ENCODE measurements around the gene MYO7B. TPM values are rescaled to one million over a fixed set of nuclear protein-coding genes. Genes with fewer than 3 reads are reported as not detected.

The MYO7B gene
- total RNA-seq, 2 donors from 2014 or later: 0.52 to 0.67 TPM

GRCh38 chr2:127564429-127565260 is 29.2 kb downstream of the MYO7B start:
- Histone ChIP-seq H3K4me3 (no peak overlapping the region), H3K27me3 (no peaks in the 10 kb centered on the region), H3K9me3 (no peaks in the 10 kb centered on the region), H3K27ac (no peak overlapping the region), H3K36me3 (no peaks in the 10 kb centered on the region), H3K4me1 (peaks cover 0 to 11% of the 10 kb centered on the region in 2 donors)
- no peak for TF ChIP-seq CTCF (IDR thresholded peaks at IDR 0.05)
- DNase-seq (ENCODE audit: low spot score): peak; percentile 55

DNA sequence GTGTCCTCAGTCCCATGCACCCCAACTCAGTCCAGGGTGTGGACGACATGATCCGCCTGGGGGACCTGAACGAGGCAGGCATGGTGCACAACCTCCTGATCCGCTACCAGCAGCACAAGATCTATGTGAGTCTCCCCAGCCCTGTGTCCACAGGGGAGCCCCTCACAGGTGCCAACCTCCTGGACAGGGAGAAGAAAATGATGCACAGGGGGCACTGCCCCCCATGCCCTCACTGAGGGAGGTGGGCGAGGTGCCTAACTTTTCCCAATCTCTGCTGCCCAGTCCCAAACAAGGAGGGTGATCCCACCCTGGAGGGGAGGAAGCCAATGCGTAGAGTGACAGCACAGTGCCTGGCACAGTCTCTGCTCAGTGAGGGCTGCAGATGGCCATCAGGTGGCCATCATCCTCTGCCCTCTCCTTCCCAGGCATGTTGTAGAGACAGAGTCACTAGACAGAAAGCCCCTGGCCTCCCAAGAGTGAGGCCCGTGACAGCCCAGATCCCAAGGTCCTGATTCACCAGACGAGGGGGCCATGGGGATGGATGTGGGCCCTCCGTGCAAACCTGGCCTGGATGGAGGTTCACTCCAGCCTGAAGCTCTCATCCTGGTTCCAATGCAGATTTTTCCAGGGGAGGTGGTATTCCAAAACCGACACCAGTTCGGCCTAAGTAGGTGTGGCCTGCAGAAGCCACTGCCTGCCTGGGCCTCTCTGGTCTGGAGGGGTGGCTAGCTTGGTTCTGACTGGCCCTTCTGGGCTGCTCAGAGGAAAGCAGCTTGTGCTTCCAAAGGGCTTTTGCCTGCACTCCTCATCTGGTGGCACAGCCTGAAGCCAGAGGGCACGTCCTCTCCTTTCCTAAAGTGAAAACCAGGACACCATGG is 30.0 kb downstream of the MYO7B start:
- no peak overlapping the region for H3K4me3 ChIP-seq
- DNase-seq (ENCODE audit: low spot score): peak; percentile 32
- no peaks in the 10 kb centered on the region for H3K9me3 ChIP-seq
- no peaks in the 10 kb centered on the region for H3K36me3 ChIP-seq
- no peak for TF ChIP-seq CTCF (IDR thresholded peaks at IDR 0.05)
- H3K27ac ChIP-seq: no peak overlapping the region
- H3K4me1 ChIP-seq: peaks cover 0 to 20% of the 10 kb centered on the region in 2 donors
- no peaks in the 10 kb centered on the region for H3K27me3 ChIP-seq

- H3K27ac ChIP-seq: no peak overlapping the region
- TF ChIP-seq CTCF (IDR thresholded peaks at IDR 0.05): no peak
- DNase-seq (ENCODE audit: low spot score): no peak
- no peaks in the 10 kb centered on the region for H3K9me3 ChIP-seq
- peaks cover 0 to 24% of the 10 kb centered on the region in 2 donors for H3K4me1 ChIP-seq
- H3K36me3 ChIP-seq: no peaks in the 10 kb centered on the region
- no peak overlapping the region for H3K4me3 ChIP-seq
- H3K27me3 ChIP-seq: no peaks in the 10 kb centered on the region
Observed at GRCh38 chr2:127566139-127566417, 30.6 kb downstream of the MYO7B start.

DNA sequence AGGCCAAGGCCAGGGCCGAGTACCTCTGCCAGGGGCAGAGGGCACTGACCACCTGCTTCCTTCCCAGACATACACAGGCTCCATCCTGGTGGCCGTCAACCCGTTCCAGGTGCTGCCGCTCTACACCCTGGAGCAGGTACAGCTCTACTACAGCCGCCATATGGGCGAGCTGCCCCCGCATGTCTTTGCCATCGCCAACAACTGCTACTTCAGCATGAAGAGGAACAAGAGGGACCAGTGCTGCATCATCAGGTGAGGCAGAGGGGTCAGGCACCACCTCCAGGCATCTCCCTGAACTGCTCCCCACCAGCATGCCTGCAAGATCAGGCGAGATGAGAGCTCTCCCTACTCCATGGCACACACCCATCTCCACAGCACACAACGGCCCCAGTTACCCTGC is 31.1 kb downstream of the MYO7B start:
- DNase-seq (ENCODE audit: low spot score): peak; percentile 55
- Histone ChIP-seq H3K36me3 (no peaks in the 10 kb centered on the region), H3K27me3 (no peaks in the 10 kb centered on the region), H3K4me3 (no peak overlapping the region), H3K4me1 (peaks cover 0 to 24% of the 10 kb centered on the region in 2 donors), H3K27ac (no peak overlapping the region), H3K9me3 (no peaks in the 10 kb centered on the region)
- no peak for TF ChIP-seq CTCF (IDR thresholded peaks at IDR 0.05)

DNA sequence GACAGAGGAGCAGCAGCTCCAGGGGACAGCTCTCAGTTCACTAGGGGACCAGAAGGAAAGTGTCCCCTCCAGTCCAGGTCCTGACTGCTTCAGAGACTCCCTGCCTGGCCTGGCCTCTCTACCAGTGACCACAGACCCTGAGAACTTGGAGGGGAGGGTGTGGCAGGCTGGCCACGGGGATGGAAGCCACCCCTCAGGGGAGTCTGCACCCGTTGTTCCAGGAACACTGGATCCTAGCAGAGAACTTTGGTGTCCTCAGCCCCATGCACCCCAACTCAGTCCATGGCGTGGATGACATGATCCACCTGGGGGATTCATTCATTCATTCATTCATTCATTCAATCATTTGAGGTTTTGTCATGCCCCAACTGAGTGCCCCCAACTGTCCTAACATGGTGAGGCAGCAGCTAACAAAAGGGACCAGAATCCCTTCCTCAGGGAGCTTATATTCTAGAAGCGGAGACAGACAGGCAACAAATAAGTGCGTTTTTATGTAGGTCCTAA is 31.9 kb downstream of the MYO7B start:
- Histone ChIP-seq H3K36me3 (no peaks in the 10 kb centered on the region), H3K4me3 (no peak overlapping the region), H3K27ac (no peak overlapping the region), H3K4me1 (peaks cover 0 to 24% of the 10 kb centered on the region in 2 donors), H3K9me3 (no peaks in the 10 kb centered on the region), H3K27me3 (no peaks in the 10 kb centered on the region)
- TF ChIP-seq CTCF (IDR thresholded peaks at IDR 0.05): no peak
- peak; percentile 16 for DNase-seq (ENCODE audit: low spot score)

All from right atrium auricular region (tissue), 2 donors.